ENCODE measurements around the gene GFAP.

DNA sequence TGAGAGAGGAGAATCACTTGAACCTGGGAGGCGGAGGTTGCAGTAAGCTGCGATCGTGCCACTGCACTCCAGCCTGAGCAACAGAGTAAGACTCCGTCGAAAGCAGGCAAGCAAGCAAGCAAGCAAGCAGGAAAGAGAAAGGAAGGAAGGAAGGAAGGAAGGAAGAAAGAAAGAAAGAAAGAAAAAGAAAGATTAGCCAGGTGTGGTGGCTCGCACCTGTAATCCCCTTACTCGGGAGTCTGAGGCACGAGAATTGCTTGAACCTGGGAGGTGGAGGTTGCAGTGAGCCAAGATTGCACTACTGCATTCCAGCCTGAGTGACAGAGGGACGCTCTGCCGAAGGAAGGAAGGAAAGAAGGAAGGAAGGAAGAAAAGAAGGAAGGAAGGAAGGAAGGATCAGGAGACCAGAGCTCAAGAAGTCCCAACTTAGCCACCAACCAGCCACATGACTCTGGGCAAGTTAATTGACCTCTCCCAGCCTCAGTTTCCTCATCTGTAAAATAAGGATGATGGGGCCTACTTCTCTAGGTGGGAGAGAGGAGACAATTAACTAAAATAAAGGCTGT lies 6.5 kb downstream of the GFAP start:
- TF ChIP-seq, protein P1, sequence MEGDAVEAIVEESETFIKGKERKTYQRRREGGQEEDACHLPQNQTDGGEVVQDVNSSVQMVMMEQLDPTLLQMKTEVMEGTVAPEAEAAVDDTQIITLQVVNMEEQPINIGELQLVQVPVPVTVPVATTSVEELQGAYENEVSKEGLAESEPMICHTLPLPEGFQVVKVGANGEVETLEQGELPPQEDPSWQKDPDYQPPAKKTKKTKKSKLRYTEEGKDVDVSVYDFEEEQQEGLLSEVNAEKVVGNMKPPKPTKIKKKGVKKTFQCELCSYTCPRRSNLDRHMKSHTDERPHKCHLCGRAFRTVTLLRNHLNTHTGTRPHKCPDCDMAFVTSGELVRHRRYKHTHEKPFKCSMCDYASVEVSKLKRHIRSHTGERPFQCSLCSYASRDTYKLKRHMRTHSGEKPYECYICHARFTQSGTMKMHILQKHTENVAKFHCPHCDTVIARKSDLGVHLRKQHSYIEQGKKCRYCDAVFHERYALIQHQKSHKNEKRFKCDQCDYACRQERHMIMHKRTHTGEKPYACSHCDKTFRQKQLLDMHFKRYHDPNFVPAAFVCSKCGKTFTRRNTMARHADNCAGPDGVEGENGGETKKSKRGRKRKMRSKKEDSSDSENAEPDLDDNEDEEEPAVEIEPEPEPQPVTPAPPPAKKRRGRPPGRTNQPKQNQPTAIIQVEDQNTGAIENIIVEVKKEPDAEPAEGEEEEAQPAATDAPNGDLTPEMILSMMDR (conservative IDR thresholded peaks at IDR 0.05 in 1 of 2, IDR thresholded peaks at IDR 0.05 in 1 of 2; ENCODE audit: low read depth in 1 of 2, low read length in 2 of 2) = no peak
- no peak for TF ChIP-seq EZH2 (IDR thresholded peaks at IDR 0.05; ENCODE audit: low read length, missing control alignments)
